SKM-1 (cell line): ENCODE data around the gene ESRP2.

Source experiments
- DNase-seq: peaks from one replicate; lab custom pipeline; 2025; ENCODE audit not compliant: unreplicated experiment; lab: John Stamatoyannopoulos, UW

The ESRP2 gene

DNA sequence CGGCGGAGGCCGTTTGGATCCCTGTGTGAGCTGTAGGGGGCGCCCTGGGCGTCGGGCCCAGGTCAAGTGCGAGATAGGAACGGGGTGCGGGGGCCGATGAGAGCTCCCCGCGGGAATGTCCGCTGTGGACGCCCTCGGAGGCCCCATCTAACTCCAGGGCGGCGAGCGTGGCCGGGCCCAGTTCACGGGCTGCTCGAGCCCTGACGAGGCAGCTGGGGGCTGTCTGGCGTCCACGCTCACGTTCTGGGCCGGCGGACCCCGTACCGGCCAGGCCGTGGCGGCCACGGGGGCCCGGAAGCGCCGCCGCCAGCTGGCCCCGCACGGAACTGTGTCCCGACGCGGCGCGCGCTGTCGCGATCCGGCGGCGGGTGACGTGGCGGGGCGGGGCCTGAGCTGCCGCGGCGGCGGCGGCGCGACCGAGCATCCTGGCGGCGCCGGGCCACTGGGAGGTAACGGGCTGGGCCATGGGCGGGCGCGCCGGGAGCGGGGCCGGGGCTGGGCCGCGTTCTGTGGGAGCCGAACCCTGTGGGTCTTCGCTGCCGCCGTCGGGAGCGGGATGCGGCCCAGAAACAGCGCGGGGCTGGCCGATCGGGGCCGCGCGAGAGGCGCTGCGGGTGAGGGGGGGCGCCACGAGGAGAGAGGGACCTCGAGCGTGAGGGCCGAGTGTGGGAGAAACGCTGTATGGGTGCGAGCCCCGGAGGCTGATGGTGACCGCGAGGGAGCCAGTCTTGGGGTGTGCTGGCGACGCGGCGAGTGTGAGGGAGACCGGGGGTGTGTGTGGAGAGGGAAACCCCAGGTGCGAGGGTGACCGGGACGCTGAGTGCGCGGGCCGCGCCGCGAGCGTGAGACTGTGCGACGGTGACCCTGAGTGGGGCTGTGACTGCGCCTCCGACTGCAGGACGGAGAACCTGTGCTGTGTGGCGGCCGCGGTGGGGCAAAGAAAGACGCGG, 28.5 kb upstream of the ESRP2 start, which contains the start of gene SLC7A6:
Gene SLC7A6 (plus strand): TSS at position 399 of the 950 bp plus-strand sequence. CDS start 10,201 bp downstream, outside the sequence.
- peak; percentile 81 for DNase-seq

DNA sequence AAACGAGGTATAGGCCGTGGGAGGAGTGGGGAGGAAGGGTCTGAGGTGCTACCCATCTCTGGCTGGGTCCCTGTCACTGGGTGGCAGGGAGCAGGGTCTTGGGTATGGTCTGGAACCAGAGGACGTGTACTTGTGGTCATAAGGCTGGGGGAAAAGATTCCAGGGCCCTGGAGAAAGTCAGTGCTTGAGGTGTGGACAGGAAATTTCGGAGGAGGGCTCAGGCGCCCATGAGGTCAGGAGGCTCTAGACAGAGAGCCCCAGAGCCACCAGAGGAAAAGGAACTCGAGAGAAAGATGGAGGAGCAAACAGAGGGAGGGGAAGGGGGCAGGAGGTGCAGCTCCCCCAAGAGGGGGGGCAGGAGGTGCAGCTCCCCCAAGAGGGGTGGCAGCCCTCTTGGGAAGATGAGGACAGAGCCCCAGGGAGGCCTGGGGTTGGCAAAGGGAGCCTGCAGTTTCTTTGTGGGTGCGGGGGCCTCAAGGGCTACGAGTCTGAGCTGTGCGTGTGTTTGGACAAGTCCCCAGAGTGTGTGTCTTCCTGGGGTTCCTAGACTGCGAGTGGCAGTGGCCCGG, 27.7 kb upstream of the ESRP2 start:
- no peak for DNase-seq

DNA sequence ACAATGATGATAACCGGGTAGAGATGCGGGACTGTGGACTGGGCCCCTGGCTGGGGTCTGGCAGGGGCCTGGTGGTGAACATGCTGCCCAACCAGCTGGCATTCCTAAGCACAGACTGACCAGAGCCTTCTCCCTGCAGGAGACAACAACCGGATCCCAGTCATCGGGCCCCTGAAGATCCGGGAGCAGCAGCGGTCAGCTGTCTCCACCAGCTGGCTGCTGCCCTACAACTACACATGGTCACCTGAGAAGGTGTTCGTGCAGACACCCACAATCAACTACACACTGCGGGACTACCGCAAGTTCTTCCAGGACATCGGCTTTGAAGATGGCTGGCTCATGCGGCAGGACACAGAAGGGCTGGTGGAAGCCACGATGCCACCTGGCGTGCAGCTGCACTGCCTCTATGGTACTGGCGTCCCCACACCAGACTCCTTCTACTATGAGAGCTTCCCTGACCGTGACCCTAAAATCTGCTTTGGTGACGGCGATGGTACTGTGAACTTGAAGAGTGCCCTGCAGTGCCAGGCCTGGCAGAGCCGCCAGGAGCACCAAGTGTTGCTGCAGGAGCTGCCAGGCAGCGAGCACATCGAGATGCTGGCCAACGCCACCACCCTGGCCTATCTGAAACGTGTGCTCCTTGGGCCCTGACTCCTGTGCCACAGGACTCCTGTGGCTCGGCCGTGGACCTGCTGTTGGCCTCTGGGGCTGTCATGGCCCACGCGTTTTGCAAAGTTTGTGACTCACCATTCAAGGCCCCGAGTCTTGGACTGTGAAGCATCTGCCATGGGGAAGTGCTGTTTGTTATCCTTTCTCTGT, 23.3 kb upstream of the ESRP2 start:
- no peak for DNase-seq

DNA sequence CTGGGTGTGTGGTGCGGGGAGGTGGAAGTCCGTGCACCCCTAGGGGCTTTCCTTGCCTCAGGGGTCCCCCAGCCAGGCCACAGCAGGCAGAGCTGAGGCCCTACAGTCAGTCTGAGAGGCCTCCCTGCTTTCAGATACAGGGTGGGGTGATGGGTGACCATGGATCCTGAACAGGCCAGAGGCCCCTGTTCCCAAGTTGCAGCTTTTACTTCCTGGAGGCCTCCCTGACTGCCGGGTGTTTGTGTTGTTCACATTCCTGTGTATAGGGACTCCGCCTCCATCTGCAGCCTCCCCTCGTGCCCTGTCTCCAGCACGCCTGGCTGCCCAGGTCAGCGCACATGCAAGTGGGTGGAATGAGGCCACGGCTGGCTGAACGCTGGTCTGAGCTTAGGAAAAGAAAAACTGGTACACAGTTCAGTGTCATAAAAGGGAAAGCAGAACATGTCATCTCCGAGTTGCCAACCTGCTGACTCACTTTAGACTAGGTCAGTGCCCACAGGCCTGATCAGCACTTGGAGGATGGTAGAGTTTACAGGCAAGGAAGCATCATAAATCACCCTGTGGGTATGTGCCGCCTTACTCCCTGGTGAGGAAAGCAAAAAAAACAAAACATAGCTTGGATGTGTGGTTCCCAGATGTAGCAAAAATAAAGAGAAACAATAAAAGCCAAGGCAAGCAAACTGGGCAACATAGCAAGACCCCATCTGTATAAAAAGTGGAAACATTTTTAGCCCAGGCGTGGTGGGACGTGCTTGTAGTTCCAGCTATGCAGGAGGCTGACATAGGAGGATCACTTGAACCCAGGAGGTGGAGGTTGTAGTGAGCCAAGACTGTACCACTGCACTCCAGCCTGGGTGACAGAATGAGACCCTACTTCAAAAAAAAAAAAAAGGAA, 22.2 kb upstream of the ESRP2 start:
- no peak for DNase-seq

DNA sequence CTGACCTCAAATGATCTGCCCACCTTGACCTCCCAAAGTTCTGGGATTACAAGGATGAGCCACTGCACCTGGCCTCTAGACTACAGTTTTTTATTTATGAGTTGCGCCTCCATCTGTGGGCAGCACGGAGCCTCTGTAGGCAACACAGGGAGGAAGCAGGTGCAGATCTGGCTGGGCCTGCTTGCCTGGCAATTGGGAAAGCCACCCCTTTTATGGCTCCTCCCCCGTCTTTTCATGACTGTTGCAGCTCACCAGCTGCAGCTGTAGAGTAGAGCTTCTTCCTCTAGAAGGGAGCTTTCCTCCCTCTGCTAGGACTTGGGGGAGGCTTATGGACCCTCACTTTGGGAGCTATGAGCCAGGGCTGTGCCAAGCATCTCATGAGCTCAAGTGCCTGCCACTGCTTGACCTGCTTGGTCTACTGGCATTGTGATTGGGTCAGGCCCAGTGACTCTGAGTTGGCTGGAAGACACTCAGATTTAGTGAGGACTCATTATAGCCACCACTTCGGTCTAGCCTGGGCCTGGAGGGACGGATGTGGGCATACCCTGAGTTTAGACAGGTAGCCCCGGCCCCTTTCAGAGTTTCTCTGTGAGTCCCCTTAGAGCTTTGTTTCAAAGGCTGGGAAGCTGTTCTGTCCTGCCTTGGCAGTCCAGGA, 21.5 kb upstream of the ESRP2 start:
- no peak for DNase-seq

DNA sequence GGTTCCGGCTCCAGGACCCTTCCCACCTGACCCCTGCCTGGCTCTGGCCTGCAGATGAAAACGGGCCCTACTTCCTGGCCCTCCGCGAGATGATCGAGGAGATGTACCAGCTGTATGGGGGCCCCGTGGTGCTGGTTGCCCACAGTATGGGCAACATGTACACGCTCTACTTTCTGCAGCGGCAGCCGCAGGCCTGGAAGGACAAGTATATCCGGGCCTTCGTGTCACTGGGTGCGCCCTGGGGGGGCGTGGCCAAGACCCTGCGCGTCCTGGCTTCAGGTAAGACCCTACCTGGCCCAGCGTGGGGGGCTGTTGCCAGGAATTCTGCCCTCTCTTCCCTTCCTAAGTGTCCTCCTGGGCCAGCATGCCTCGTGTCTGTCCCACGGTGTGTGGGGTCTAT, 19.8 kb upstream of the ESRP2 start:
- DNase-seq, result no peak

DNA sequence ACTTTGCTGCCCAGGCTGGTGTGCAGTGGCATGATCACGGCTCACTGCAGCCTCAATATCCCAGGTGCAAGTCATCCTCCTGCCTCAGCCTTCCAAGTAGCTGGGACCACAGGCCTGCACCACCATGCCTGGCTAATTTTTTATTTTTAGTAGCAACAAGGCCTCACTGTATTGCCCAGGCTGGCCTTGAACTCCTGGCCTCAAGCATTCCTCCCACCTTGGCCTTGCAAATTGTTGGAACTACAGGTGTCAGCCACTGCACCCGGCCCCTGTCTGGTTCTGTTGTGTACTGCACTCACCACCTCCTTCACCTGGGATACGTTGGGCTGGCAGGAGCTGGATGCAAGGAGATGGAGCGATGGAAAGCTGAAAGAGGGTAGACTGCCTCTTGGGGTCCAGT, 17.8 kb upstream of the ESRP2 start:
- no peak for DNase-seq

DNA sequence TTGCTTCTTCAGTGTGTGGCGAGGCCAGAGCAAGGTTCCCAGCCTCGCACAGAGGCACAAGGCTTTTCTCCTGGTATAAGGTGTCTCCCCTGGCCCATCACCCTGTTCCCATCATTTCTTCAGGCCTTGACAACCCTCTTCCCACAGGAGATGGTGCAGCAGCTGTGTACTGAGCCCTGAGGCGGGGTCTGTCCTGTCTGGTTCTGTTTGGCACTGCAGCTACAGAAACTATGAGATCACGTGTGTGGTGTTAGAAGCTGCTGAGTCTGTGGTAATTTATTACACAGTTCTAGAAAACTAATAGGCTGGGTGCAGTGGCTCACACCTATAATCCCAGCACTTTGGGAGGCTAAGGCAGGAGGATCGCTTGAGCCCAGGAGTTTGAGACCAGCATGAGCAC, 16.5 kb upstream of the ESRP2 start:
- no peak for DNase-seq

DNA sequence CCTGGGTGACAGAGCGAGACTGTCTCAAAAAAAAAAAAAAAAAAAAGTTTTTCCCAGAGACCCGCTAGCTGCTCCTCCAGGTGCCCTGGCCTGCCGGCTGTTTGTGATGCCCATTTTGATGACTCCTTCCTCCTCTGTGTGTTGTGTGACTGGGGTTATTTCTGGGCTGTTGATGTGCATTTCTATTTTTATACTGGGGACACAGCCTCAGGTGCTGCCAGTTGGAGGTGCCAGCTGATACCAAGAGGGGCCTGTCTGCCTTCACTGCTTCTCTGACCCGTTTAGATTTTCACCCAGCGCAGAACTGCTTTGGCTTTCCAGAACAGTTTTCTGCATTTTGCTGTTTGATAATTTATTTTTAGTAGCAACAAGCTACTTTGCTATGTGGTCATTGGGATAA, 15.9 kb upstream of the ESRP2 start:
- DNase-seq, result no peak

DNA sequence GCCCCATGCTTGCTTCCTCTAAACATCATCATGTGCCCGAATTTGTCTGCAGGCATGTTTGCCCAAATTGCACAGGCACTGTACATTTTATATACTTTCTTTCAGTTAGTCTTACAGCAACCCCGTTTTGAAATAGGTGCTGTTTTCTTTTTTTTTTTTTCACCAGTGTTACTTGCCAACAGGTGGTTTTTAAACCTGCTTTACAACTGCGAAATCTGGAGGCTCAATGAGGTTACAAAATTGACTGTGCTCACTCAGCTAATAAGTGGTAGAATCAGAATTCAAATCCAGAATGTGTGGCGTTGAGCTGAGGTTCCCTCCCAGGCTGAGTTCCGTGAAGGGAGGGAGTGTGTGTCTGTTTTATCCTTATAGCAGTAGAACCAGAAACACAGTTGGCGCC, 15.0 kb upstream of the ESRP2 start:
- DNase-seq, result no peak

DNA sequence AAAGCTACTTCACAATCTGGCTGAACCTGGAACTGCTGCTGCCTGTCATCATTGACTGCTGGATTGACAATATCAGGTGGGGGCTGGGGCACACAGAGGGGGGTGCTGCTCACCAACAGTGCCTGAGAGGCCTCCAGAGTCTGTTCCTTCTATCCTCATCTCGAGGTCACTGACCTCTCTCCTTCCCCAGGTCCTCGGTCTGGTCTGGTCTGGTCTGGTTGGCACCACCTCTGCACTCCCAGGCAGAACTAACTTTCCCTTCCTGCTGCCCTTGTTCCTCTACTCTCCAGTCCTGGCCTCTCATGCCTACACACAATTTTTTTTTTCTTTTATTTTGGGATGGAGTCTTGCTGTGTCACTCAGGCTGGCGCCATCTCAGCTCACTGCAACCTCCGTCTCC, 13.4 kb upstream of the ESRP2 start:
- DNase-seq, result no peak

DNA sequence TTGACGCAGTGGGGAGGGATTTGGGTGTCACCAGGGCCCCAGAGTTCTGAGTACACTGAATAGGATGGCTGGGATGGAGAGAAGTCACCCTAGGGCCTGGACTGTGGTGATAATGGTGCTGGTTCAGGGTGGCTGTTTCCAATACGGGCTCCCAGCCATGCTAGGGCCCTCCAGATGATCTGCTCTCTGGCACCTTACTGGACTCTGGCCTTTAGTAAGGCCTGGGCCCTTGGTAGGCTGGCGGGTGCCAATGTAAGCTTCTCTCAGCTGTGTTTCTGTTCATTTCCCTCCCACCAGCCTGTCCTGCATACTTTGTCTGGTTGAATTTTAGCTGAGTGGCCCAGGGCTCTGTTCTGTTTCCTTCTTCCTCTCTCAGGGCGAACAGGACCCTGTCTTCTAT, 12.0 kb upstream of the ESRP2 start:
- DNase-seq, result no peak

DNA sequence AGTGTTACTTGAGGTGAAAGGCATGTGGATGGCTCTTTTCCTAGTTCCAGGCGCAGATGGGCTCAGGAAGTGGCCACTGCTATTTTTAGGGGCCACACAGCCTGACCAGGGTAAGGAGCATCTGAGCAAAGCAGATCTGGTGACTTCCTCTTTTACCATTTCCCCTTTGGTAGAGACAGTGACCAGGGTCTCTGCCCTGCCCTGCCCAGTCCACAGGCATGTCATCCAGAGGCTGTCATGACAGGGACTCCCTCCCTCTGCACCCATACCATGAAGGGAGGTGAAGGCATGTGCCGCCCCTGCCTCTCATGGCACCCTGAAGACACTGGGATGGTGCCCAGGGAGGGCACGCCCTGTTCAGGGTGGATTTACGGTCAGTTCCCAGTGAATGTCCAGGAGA, 11.5 kb upstream of the ESRP2 start:
- peak; percentile 26 for DNase-seq

DNA sequence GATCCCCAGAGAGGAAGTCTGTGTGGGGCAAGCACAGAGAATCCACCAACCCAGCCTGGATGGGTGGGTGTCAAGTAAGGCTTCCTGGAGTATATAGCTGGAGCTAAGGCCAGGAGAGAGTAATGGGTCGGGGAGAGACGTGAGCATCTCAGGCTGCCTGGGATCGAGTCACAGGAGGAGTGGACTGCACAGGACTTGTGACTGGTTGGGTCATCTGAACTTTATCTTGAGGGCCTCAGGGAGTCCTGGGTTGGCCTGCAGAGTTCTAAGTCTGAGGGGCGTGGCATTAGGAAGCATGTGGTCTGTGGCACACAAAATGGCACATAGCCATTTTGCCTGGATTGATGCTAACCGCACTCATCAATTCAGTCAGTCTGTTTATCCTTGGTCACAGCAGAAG, 10.7 kb upstream of the ESRP2 start:
- no peak for DNase-seq

DNA sequence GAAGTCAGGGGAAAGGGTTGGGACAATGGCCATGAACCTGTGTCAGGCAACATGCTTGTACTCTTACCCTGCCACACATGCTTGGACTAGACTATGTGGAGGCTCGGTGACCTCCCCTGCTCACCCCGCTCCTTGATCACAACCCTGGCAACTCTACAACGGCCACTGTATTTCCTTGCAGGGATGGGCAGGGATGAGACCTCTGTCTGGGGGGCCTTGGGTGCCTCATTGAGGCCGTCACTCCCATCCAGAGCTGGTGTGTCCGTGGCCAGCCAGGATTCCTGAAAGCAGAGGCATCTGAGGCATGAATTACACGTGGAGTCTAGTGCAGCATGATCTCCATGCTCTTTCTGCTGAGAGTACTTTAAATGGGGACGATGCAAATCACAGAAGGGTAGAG, 10.2 kb upstream of the ESRP2 start:
- DNase-seq, result no peak

DNA sequence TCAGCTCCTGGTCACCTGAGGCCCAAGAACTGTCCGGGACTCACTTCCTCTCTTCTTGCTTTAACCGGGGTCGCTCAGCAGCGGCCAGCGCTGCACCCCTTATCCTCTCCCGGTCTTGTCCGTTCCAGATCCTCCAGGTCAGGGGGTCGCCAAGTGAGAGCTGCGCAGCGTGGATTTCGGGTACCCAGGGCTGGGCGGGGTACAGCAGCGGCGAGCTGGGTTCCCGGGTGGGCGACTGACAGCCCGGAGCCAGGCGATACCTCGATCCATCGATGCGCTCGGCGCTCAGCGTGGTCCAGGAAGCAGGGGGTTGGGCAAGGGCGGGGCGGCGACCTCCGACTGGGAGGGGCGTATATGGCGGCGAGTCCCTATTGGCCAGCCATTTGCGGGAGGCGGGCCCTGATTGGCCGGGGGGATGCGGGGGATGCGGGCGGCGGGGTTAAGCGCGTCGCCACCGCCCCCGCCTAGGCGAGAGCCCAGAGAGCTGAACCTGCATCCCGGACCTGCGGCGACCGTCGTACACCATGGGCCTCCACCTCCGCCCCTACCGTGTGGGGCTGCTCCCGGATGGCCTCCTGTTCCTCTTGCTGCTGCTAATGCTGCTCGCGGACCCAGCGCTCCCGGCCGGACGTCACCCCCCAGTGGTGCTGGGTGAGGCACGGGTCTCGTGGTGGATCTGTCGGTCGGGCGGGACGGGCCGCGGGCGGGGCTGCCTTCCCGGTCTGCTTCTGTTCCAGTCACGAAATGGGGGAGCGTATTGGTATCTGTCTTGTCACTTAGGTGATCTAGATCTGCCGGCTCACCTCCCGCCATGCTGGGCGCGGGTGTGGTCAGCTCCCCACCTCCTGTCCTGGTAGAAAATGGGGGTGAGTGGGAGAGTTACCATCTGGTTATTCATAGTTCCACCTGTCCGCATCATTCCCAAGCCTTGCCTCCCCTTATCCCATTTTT, 9.3 kb upstream of the ESRP2 start, which contains the start of gene PLA2G15:
Gene PLA2G15 (plus strand): TSS at position 471 of the 951 bp plus-strand sequence. CDS start 54 bp downstream, at position 525.
- DNase-seq, result peak; percentile 62

DNA sequence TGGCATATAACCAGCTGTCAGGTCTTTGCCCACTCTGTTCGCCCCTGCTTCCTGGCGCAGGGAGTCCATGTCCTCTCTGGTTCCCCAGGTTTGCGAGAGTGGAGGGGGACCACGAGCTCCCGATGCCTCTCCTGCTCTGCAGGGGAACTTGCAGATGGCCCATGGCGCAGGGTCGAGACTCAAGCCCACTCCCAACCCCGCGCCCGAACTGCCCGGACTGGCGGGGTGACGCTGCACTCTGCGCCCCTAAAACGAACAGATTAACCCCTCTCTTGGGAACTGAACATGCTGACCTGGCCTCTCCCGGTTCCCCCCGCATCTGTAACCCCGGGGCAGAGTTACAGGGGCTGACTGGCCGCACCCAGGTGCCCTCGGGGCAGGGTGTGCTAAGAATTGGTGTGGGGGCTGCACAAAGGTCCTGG, 8.6 kb upstream of the ESRP2 start:
- no peak for DNase-seq

DNA sequence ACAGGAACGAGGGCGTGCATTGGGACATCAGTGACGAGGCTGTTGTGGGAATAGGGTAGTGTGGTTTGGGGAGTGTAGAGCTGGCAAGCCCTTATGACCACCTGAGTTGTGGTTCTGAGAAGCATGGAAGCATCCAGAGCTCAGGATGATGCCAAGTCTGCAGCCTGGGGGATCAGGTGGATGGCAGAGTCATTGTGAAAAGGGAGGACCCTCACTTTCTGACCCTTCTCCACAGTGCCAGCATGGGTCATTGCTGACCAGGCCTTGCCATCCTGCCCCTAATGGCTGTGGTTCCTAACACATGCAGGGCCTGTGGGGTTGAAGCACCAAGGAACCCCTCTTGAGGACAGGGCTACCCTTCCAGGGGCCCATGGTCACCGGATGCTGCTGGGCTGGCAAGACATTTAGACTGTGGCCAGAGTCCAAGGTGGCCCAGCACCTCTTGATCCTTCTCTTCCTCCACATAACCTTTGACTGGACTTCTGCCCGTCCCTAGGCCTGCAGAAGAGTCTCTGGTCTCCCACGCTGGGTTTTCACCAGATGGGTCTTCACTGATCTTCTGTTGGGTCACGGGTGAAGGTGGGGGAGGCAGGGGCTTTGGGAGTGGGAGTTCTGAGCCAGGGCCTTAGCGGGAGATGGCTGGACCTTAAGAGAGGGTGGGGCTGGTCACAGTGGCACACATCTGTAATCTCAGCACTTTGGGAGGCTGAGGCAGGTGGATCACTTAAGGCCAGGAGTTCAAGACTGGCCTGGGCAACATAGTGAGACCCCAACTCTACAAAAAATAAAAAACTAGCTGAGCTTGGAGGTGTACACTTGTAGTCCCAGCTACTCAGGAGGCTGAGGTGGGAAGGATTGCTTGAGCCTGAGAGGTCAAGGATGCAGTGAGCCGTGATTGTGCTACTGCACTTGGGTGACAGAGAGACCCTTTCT, 7.3 kb upstream of the ESRP2 start:
- DNase-seq, result no peak
